CD4-positive, alpha-beta T cell treated with Interleukin-4 for 1 hour (primary cell): ENCODE measurements around the gene ARHGEF35.
"Not testable (repeated sequence)": the region's sequence is repeated elsewhere in the genome, so short reads cannot be mapped to it uniquely, and the experiment has no call there.

Experiments
- DNase-seq, 2 donors: peaks; one replicate each; pipeline ENCODE4 v3.0.0-alpha.2; 2020 to 2022

ARHGEF35 gene

DNA sequence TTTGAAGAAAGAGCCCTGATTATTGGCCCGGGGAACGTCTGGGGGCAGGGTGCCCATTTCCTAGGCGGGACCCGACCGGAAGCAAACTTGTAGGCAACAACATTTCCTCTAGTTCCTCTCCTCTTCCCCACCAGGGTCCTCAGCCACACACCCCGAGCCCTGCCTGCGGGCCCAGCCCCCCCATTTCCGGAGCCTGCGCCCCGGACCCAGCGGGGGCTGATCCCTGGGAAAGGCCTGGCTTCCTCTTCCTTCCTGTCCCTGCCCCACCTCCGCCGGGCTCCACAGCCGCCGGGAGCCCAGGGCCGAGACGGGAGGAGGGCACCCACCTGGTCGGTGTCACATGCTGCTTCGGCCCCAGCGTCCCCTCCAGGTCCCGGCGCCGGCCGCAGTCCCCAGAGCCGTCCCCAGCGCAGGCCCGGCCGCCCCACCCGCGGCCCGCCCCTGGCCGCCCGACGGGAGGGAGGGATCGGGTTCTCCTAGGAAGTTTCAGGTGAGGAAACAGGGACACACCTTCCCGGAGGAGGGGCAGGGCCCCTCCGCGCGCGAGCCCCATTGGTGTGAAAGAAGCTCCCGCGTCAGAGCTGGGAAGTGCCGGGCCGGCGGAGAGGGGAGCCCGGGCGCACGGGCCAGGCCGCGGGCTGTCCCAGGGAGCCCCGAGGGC is at the start of gene ARHGEF35:
Gene ARHGEF35, minus strand, starts transcription at position 622 of the 661 bp plus-strand sequence. CDS start 7,450 bp downstream, outside the sequence.
- peak in 1 of 2 donors; percentile 8 for DNase-seq

DNA sequence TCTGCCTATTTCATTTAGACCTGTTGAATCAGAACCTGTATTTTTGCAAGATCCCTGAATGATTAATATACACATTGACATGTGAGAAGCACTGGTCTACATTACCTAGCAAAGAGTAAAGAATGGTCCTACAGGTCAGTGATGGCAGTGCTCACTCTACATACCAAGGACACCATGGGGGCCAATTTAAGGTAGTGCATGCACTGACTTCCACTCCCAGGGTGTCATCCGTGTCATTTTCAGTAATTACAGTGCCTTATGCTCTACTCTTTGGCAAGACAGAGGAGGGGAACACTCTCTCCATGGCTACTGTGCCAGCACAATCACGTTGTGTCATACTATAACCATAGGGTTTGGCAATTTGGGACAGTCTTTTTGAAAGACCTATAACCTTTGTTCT is 49.7 kb upstream of the ARHGEF35 start:
- DNase-seq: not testable (repeated sequence)

DNA sequence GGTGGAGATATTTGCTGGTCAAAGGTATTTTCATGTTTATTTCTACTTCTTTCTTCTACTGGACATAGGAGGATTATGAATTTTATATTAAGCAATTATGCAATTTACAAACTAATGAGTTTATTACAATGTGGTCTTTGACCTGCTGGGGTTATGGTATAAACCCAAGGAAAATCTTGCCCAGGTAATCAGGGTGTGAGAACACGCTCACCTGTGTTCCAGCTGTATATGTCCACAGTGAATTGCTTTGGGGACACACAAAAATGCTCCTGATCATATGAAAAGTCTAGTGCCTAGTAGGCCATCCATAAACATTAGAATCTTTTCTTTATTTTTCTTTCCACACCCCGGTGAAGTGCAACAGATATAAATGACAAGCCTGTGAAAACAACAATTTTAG is 43.7 kb upstream of the ARHGEF35 start, which contains the start of gene OR2A42:
Gene OR2A42, minus strand, starts transcription at position 241 of the 400 bp plus-strand sequence. CDS start 6,762 bp downstream, outside the sequence.
- DNase-seq: not testable (repeated sequence)

DNA sequence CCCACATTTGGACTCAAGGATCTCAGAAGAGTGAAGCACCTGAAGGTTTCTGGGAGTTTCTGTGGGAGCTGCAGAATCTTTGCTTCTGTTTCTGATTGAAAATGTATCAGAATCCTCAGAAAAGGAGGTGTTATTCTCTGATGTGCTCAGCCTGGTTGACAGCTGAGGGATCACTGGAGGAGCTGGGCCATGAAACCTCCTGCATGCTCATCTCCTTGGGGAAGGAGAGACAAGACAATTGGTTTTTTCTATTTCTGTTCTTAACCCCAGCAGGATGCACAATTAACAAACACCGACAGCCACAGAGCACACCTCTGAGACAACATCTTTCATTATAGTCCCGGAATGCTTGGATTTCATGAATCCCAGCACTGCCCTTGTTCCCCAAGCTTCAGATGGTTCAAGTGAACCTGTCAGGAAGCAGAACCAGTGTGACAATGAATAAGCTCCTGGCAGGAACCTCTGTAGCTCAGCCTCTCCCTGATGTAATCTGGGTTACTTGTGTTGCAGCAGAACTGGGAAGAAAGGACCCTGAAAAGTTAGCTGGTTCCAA is 43.0 kb upstream of the ARHGEF35 start:
- not testable (repeated sequence) for DNase-seq

DNA sequence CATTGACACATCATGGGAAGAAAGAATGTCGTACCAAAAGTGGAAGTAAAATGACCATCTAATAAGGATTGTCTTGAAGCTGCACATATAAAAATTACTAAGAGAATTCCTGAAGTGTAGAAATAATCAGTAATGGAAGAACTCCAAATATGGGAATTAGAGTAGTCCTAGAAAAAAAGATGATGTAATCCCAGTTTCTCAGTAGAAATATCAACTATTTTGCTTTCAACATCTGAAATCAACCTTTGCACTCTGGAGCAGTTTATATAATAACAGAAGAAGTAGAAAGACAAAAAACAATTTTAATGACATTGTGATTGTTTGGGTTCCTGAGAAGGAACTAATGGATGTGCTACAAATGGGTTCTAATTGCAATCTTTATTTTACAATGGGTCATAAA is 37.4 kb upstream of the ARHGEF35 start:
- DNase-seq: not testable (repeated sequence)

DNA sequence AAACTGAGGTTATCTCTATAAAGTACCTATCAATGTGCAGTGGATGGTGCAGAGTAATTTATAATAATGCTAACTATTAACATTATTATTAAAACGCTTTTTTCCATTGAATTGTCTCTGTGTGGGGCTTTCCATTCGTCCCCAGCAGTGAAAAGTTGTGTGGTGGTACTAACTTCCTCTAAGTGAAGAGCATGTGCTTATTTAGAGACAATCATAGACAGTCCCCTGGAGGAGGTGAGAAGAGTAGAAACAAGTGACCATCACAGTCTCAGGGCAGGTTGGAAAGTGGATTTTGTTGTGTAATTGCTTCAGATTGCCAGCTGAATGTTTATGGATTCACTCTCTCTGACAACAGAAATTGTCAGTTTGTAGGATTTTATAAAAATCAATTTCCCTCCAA is 35.4 kb upstream of the ARHGEF35 start:
- not testable (repeated sequence) for DNase-seq

DNA sequence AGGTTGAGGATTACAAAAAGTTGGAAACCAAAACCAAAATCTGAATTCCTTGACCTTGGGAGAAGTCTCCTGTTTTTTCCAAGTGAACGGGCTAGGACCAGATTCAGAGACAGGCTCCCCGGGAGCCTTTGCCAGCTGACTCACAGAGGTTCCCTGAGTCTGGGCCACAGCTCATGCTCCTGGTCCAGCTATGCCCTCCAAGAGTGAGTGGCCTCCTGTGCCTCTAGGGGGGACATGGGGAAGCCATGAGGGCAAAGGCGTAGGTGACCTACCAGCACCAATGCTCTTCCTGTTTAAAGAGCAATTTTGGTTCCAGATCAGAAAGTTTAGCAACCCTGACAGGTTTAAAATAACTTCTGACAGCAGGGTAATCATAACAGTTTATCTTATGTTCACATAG is 33.2 kb upstream of the ARHGEF35 start:
- not testable (repeated sequence) for DNase-seq

DNA sequence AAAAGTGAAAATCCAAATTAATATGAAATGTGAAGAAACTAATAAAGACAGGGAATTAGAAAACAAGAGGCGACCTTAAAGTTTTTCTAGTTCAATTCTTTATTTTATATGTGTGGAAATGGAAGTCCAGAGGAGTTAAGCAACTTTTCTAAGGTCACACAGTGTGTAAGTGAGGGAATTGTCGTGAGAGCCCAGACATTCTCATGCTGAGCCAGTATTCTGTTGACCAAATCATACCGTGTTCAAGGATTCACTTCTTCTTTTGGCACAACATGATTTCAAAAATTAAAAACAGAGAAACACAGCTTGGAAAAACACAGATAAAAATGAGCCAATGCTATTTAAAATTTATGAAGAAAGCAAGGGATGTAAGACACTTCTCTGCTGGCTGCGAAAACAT is 31.2 kb upstream of the ARHGEF35 start:
- DNase-seq: not testable (repeated sequence)

DNA sequence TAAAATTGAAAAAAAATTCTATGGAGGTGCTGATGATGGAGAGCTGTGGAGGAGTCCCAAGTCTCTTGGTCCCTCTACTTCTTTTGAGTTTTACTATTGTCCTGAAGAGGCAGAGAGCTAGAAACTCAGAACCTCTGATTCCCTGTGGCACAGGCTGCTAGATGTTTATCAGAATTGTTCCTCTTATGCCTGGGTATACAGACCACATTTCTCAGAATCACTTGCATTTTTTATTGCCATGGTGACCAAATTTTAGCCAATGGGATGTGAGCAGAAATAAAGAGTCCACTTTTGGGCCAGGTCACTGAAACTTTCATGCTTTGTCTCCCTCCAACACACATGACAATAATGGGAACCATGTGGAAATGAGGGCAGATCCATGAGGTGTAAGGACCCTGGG is 28.0 kb upstream of the ARHGEF35 start:
- not testable (repeated sequence) for DNase-seq

DNA sequence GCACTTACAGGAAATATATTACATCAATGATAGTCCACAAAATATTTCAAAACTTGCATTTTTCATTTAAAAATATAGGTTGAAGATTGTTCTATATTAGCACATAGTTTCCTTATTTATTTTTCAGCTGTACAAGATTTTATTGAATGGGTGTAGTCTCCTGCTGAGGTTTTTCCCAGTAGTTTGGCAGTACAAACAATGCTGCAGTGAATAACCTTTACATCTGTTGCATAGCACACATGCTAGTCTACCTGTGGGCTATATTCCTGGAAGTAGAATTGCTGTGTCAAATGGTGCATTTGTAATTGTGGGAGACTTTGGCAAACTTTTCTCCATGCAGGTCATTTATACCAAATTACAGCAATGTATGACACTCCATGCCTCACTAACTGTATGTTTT is 24.9 kb upstream of the ARHGEF35 start:
- DNase-seq: not testable (repeated sequence)

DNA sequence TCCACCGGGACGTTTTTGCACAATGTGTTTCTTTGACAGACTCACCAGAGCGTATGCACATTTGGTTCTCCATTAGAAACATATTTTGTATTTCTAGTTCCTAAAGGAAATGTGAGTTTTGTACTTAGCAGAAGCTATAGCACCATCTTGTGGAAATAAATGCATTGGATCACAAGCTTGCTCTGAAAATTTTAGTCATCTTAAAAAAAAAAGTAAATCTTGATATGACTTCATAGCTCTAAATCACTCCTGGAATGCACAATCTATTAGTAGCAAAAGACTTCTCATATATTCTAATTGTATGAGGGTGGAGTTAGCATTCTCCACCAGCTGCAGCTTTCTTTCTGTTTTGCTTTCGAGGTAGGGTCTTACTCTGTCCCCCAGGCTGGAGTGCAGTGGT is 23.5 kb upstream of the ARHGEF35 start:
- not testable (repeated sequence) for DNase-seq

DNA sequence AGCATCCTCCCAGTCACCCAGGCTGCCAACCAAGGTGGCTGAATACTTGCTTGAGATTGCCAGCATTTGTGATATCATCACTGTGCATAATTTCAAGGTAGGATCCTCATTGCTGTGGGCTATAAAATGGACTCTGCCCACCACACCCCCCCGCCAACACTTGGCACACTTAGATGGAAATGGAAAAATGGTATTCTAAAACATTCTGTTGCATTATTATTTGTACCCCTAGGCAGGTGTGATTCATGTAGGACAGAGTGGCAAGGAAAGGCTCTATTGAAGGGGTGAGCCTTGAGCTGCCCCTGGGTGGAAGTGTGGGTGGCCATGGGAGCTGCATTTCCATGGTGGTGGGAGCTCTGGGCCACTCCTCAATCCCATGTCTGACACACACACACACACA is 22.9 kb upstream of the ARHGEF35 start:
- DNase-seq: not testable (repeated sequence)

DNA sequence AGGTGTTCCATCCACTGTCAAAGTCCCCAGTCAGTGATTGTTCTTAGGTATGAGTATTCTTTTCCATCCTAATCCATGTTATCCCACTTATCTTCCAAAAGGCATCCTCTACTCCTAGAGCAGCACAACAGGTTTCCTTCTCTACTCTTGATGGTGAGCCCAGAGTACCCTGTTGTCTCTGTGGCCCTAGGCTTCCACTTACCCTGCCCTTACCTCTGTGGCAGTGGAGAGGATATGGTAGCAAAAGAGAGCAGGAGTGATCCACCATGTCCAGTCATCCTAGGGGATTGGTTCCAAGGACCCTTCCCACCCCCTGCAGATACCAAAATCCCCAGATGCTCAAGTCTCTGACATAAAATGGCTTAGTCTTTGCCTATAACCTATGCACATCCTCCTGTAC is 21.6 kb upstream of the ARHGEF35 start:
- DNase-seq: not testable (repeated sequence)

DNA sequence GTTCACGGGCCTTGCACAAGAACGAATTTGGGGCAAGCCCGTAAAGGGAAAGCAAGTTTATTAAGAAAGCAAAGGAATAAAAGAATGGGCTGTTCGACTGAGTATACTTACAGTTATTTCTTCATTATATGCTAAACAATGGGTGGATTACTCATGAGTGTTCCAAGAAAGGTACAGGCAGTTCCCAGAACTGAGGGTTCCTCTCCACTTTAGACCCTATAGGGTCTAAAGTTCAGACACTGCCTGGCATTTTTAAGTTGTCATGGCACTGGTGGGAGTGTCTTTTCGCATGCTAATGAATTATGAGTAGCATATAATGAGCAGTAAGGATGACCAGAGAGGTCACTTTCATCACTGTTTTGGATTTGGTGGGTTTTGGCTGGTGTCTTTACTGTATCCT is 9.7 kb upstream of the ARHGEF35 start:
- DNase-seq: not testable (repeated sequence)

DNA sequence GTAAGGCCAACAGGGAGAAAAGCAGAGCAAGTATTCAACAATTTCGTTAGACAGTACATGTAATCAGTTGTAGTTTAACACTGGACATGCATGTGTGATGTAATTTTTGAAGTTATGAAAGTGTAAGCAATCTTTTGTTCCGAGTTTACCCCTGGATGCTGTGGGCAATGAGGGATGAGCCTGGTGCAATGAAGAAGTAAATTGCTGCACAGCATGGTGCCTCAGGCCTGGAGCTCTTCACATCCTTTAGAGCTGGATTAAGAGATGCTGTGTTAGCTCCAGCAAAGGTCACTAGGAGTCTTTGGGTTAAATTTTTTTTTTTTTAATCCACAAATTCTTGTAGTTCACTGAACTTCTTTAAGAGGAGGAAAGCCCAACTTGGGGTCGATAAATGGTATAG is 7.5 kb upstream of the ARHGEF35 start:
- not testable (repeated sequence) for DNase-seq

DNA sequence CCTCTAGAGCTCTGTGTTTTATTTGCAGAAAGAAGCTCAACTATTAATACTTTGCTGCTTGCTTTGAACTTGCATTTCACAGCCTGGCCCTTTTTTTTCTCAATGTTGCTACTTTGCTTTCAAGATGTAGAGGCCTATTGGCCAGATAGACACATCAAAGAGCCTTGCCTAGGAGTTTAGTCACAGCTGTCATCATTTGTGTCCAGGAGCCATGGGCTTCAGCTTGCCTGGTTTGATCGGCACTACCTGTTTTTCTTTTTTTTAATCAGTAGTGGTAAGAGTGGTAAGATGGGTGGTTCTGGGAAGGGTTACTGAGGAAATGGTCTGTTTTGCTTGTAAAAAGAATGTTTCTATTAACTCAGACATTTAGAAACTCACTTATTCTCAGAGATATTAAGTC is 6.3 kb upstream of the ARHGEF35 start:
- not testable (repeated sequence) for DNase-seq

DNA sequence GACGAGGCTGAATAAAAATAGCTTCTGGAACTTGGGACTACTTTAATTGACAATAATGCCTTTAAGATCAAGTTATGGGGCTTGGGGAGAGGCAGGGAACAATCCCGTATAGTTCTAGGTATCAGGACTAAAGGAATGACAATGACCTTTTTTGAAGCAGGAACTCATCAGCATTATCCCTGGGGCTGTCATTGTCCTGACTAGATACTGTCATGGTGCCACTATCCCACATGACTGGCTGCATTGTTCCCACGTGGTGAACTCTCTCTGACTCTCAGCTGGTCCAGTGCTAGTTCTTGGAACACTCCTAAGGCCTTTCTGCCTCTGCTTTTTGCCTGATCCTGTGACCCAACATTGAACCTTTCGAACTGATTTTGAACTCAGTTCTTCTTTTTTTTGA is 3.3 kb upstream of the ARHGEF35 start:
- DNase-seq: not testable (repeated sequence)

DNA sequence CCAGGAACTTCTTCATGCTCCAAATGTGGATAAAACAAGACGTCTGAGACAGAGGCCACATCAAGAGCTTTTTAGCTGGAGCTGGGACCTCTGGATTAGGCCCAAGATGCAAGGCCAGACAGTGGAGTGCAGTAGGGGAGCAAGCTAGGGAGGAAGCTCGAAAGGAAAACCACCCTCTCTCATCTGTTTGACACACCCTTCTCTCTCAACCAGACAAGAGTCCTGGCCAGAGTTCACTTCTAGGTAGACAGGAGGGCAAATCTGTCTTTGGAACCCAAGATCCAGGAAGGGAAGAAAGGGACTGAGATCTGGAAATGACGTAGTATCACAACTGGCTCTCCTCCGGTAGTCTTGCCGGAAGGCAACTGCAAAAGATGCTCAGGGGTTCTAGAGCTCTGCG is 1.2 kb downstream of the ARHGEF35 start:
- not testable (repeated sequence) for DNase-seq

DNA sequence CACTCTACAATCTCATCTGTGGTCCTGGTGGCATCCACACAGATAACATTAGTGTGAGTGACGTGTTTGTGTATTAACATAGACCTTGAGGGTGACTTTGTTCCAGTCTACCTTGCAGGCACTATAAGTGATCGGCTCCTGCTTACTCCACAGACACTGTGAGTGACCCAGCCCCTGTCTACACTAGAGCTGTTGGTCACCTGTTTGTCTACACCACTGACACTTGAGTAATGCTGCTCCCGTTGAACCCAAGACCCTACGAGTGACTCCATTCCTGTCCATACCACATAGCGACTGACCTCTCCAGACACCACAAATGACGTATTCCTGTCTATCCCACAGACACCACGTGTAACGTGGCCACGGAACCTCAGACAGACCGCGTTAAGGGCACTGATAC is 1.9 kb downstream of the ARHGEF35 start:
- DNase-seq: not testable (repeated sequence)

DNA sequence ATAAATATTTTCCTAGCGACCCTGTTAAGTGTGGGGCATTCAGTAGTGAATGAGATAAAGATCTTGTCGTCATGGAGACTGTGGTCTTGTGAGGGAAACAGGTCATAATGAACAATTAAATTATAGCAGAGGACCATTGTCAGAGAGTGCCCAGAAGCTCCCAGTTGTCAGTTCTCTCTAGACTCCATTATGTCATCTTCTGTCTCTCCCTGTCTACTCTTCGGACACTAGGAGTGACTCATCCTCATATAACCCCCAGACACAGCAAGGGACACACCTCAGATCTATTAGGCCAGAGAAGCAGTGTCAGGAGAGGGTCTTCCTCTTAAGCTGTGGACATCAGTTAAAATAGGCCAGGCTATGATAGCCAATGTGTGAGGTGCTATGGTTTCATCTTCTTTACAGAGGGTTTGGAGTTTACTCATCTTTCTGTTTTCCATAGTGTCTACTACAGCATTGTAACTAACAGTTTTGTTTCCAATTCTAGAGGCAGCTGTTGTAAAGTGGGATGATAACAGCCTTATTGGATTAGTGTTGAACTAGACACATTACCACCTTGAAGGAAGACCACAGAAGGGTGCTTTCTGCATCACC is 7.0 kb downstream of the ARHGEF35 start:
- not testable (repeated sequence) for DNase-seq

DNA sequence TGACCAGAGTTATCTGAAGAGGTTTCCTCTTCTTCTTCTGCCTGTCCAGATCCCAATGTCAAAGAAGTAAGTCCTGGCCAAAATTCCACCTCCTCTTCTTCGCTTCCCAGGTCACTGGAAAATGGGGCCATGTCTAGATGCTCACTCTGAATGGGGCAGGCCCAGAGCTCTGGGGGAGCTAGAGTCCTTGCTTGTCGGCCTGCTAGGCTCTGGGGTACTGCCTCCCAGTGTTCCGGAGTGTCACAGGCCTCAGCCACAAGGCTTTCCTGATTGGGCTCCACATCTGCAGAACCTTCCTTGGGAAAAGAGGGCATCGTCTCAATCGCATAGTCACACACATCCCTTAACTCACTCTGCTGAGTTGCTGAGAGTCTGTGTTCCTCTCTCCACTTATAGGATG is 7.8 kb downstream of the ARHGEF35 start:
- not testable (repeated sequence) for DNase-seq

DNA sequence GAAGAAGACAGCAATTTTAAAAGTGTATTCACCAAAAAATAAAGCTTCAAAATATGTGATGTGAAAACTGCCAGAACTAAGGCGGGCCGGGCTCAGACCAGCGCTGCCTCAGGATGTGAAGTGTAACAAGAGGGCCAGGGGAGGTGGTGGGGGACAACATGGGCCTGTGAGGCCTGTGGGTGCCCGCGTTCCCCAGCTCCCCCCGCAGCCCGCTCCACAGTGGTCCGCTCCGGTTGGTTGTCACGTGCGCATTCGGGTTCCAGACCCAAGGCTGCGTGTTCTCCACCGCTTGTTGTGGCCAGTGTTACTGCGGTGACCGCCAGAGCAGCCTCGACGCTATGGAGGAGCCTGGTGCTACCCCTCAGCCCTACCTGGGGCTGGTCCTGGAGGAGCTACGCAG is 12.5 kb downstream of the ARHGEF35 start, which contains the start of gene CTAGE4:
Gene CTAGE4, plus strand, starts transcription at position 301 of the 400 bp plus-strand sequence. Its CDS starts 38 bp downstream, at position 339.
- not testable (repeated sequence) for DNase-seq

DNA sequence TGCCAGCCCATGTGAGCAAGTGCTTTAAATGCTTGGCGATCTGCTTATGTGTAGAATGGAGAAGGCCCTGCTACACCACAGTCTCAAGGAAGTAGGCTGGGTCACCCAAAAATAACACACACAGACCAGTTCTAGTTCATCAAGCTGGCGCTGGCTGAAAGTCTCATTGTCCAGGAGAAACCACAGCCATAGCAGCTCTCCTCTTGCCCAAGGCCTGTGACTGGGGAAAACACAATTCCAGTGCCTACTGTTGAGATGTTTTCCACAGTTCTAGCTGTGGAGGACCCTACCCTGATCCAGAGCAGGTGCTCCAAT is 16.5 kb downstream of the ARHGEF35 start:
- not testable (repeated sequence) for DNase-seq
